ENCODE results near the gene ZBTB43. TPM values are rescaled to one million over a fixed set of nuclear protein-coding genes. Genes with fewer than 3 reads are reported as not detected.

Gene ZBTB43
- total RNA-seq, 1 donor from 2014 or later: 16.7 TPM

DNA sequence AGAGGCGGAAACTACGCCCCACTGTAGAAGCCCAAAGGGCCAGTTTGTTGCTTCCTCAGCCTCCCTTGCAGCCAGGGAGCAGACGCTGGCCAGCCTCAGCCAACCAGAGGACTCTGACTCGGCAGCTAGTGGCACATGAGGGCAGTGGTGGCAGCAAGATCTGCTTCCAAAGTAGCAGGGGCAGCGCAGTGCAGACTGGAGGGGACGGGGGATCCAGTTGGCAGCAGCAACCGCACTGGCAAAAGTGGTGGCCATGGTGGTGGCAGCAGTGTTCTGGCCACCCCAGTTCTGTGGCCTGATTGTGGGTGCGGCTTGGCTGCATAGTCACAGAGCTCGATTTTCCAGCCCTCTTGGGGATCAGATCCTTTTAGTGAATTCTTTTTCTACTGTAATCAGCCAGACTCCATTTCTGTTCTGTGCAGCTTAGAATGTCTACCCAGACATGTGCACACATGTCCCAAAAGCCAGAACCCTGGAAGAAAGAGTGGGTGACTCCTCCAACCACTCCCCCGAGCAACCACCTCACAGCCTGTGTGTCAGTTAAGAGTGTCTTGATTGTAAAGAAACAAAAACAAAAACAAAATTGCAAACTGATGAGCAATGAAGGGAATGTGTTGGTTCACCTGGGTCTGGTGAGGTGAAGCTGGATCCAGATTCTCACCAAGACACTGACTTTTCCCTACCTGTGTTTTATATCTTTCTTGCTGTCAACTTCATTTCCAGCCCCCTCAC, 11.0 kb upstream of the ZBTB43 start:
- peaks cover 21% of the 10 kb centered on the region for H3K27me3 Mint-ChIP-seq
- no peaks in the 10 kb centered on the region for H3K36me3 Mint-ChIP-seq
- peak overlapping the region; percentile 55 for H3K27ac Mint-ChIP-seq
- TF ChIP-seq, protein P1, sequence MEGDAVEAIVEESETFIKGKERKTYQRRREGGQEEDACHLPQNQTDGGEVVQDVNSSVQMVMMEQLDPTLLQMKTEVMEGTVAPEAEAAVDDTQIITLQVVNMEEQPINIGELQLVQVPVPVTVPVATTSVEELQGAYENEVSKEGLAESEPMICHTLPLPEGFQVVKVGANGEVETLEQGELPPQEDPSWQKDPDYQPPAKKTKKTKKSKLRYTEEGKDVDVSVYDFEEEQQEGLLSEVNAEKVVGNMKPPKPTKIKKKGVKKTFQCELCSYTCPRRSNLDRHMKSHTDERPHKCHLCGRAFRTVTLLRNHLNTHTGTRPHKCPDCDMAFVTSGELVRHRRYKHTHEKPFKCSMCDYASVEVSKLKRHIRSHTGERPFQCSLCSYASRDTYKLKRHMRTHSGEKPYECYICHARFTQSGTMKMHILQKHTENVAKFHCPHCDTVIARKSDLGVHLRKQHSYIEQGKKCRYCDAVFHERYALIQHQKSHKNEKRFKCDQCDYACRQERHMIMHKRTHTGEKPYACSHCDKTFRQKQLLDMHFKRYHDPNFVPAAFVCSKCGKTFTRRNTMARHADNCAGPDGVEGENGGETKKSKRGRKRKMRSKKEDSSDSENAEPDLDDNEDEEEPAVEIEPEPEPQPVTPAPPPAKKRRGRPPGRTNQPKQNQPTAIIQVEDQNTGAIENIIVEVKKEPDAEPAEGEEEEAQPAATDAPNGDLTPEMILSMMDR (conservative IDR thresholded peaks at IDR 0.05): no peak
- H3K4me3 Mint-ChIP-seq: no peak overlapping the region
- H3K9me3 Mint-ChIP-seq: no peaks in the 10 kb centered on the region
- DNase-seq (ENCODE audit: extremely low spot score, unreplicated experiment): peak; percentile 54
- peaks cover 8% of the 10 kb centered on the region for H3K4me1 Mint-ChIP-seq (ENCODE audit: unreplicated experiment)

- Mint-ChIP-seq H3K27ac (peak overlapping the region; percentile 55), H3K9me3 (no peaks in the 10 kb centered on the region), H3K4me1 (ENCODE audit: unreplicated experiment) (peaks cover 8% of the 10 kb centered on the region), H3K27me3 (peaks cover 19% of the 10 kb centered on the region), H3K36me3 (no peaks in the 10 kb centered on the region), H3K4me3 (no peak overlapping the region)
- peak; percentile 31 for DNase-seq (ENCODE audit: extremely low spot score, unreplicated experiment)
- TF ChIP-seq, protein P1 (conservative IDR thresholded peaks at IDR 0.05): no peak
Observed at GRCh38 chr9:126794441-126794840, 10.4 kb upstream of the ZBTB43 start.

DNA sequence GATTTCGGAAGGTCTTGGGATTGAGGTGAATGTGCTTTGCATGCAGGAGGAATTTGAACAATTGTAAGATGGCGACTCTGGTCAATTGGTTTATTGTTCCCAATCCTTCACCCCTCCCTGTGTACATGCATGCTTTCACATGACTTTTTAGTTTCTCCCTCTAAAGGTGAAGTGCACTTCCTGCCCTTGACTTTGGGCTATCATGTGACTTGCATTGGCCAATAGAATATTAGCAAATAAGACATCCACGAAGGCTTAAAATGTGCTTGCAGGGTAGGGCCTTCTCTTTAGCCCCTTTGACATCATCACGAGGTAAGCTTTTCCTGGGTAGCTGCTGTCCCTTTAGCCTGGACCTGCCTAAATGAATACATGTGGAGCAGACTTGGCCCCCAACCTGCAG, 8.1 kb upstream of the ZBTB43 start:
- peak; percentile 25 for DNase-seq (ENCODE audit: extremely low spot score, unreplicated experiment)
- TF ChIP-seq, protein P1 (conservative IDR thresholded peaks at IDR 0.05): no peak
- no peaks in the 10 kb centered on the region for H3K9me3 Mint-ChIP-seq
- peaks cover 2% of the 10 kb centered on the region for H3K4me1 Mint-ChIP-seq (ENCODE audit: unreplicated experiment)
- no peak overlapping the region for H3K27ac Mint-ChIP-seq
- peaks cover 7% of the 10 kb centered on the region for H3K27me3 Mint-ChIP-seq
- H3K4me3 Mint-ChIP-seq: no peak overlapping the region
- H3K36me3 Mint-ChIP-seq: no peaks in the 10 kb centered on the region

- peaks cover 7% of the 10 kb centered on the region for H3K27me3 Mint-ChIP-seq
- no peaks in the 10 kb centered on the region for H3K4me1 Mint-ChIP-seq (ENCODE audit: unreplicated experiment)
- H3K36me3 Mint-ChIP-seq: no peaks in the 10 kb centered on the region
- TF ChIP-seq, protein P1 (conservative IDR thresholded peaks at IDR 0.05): no peak
- no peaks in the 10 kb centered on the region for H3K9me3 Mint-ChIP-seq
- H3K27ac Mint-ChIP-seq: no peak overlapping the region
- H3K4me3 Mint-ChIP-seq: no peak overlapping the region
- no peak for DNase-seq (ENCODE audit: extremely low spot score, unreplicated experiment)
Observed at GRCh38 chr9:126797903-126798302, 6.9 kb upstream of the ZBTB43 start.

DNA sequence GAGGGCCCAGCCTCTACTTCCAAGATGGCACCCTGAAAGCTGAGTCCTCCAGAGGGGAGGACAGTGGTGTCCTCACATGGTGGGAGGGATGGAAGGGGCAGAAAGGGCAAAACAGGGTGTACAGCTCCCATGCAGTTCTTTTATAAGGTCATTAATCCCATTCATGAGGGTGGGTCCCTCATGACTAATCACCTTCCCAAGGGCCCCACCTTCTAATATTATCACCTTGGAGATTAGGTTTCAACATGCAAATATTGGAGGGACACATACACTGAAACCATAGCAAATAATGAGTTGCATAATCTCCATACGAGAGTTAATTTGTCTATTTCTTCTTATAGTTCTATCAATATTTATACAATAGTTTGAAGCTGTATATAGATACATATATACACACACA, 5.8 kb upstream of the ZBTB43 start:
- TF ChIP-seq, protein P1 (conservative IDR thresholded peaks at IDR 0.05): no peak
- Mint-ChIP-seq H3K36me3 (no peaks in the 10 kb centered on the region), H3K4me3 (no peak overlapping the region), H3K4me1 (ENCODE audit: unreplicated experiment) (no peaks in the 10 kb centered on the region), H3K27me3 (peaks cover 7% of the 10 kb centered on the region), H3K9me3 (no peaks in the 10 kb centered on the region), H3K27ac (no peak overlapping the region)
- DNase-seq (ENCODE audit: extremely low spot score, unreplicated experiment): no peak
